Right renal cortex interstitium (tissue), 3 donors: ENCODE data around the gene ULK2. TPM values are rescaled to one million over a fixed set of nuclear protein-coding genes. Genes with fewer than 3 reads are reported as not detected.
"Not testable (repeated sequence)": the region's sequence is repeated elsewhere in the genome, so short reads cannot be mapped to it uniquely, and the experiment has no call there.

Experiments
- DNase-seq, 3 donors: peaks; one replicate each; pipeline ENCODE4 v3.0.0-alpha.2; 2013; ENCODE audit warnings: low read depth in 3 of 3, low spot score in 2 of 3
- polyA plus RNA-seq, 3 donors: library from polyadenylated mRNA; unstranded; fragments of 120-200 nt; gene quantifications; one replicate each; pipeline ENCODE4 v1.2.1, GENCODE V29; 2013; ENCODE audit not compliant: insufficient read length in 3 of 3

ULK2 gene
- polyA plus RNA-seq, 3 donors: 29.7 to 34.1 (median 33.3) TPM

GRCh38 chr17:19868079-19868395 is 301 bp upstream of the ULK2 start:
- peak in 1 of 3 donors; percentile 29 for DNase-seq

GRCh38 chr17:19867079-19867328 is 732 bp downstream of the ULK2 start:
- DNase-seq: peak; percentile 41 to 55 (median 50)

GRCh38 chr17:19865021-19865420 is 2.7 kb downstream of the ULK2 start:
- no peak for DNase-seq

GRCh38 chr17:19860647-19861177 is 7.0 kb downstream of the ULK2 start:
- not testable (repeated sequence) for DNase-seq

GRCh38 chr17:19857640-19858039 is 10.1 kb downstream of the ULK2 start:
- no peak for DNase-seq

GRCh38 chr17:19833914-19834313 is 33.8 kb downstream of the ULK2 start:
- DNase-seq: no peak

GRCh38 chr17:19830061-19830460 is 37.7 kb downstream of the ULK2 start:
- no peak for DNase-seq

GRCh38 chr17:19812407-19812806 is 55.3 kb downstream of the ULK2 start:
- no peak for DNase-seq

GRCh38 chr17:19805006-19805405 is 62.7 kb downstream of the ULK2 start:
- DNase-seq: peak; percentile 21 to 33 (median 27)

GRCh38 chr17:19800571-19800970 is 67.2 kb downstream of the ULK2 start:
- no peak for DNase-seq

GRCh38 chr17:19799796-19800195 is 67.9 kb downstream of the ULK2 start:
- no peak for DNase-seq

- no peak for DNase-seq
These were observed 71.3 kb downstream of the ULK2 start for GRCh38 chr17:19796457-19796856.

GRCh38 chr17:19791918-19792550 is 75.7 kb downstream of the ULK2 start:
- no peak for DNase-seq

- no peak for DNase-seq
These were observed 79.9 kb downstream of the ULK2 start for GRCh38 chr17:19787733-19788357.

- no peak for DNase-seq
These were observed 81.9 kb downstream of the ULK2 start for GRCh38 chr17:19785854-19786253.

GRCh38 chr17:19781488-19782458 is 86.0 kb downstream of the ULK2 start:
- no peak for DNase-seq

- DNase-seq: no peak
These were observed 86.9 kb downstream of the ULK2 start for GRCh38 chr17:19780846-19781245.

- DNase-seq: no peak
These were observed 94.2 kb downstream of the ULK2 start for GRCh38 chr17:19773534-19773933.

GRCh38 chr17:19771971-19772630 is 95.6 kb downstream of the ULK2 start:
- DNase-seq: no peak

- DNase-seq: no peak
These were observed 96.6 kb downstream of the ULK2 start for GRCh38 chr17:19770985-19771735.
